GM10248 (cell line): ENCODE results near the gene ZAP70.

Experiments
- CTCF ChIA-PET: fragments of 300-600 bp; sonication (Branson Sonifier 250); formaldehyde crosslinking; extraction: SDS; loops from one replicate; lab custom pipeline; 2021; ENCODE audit warnings: antibody characterized with exemption; lab: Yijun Ruan, JAX
- POLR2A ChIA-PET: fragments of 350-650 bp; sonication (Branson Sonifier 250); formaldehyde crosslinking; extraction: SDS; loops from one replicate; lab custom pipeline; 2020; ENCODE audit warnings: antibody characterized with exemption; lab: Yijun Ruan, JAX
- DNase-seq: peaks from one replicate; pipeline ENCODE4 v3.0.0; 2012; ENCODE audit errors: extremely low spot score
- TF ChIP-seq, protein P1 (sequence below): IDR thresholded peaks from 2 replicates; pipeline ENCODE4 v1.5.1; 2012; ENCODE audit warnings: mild to moderate bottlenecking, low read depth; ENCODE audit errors: extremely low read depth, missing control alignments, control extremely low read depth

The ZAP70 gene

DNA sequence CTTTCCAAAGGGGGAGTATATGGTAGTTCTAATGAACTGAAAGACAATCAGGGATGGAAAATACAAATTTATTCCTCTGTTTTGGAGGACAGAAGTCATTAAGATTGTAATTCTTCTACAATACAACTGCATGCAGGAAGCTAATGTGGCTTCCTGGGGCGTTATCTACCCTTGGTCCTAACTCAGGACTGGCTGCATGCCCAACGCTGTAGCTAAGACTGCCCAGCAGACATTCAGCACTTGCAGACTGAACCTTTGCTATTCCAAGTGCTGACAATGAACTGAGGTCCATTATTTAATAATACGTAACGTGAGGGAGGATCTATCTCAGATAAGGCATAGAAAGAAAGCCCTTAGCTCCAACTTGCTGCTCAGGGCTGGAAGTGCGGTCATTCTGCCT, 53.2 kb downstream of the ZAP70 start:
- DNase-seq: no peak
- CTCF ChIA-PET: interaction anchor here (1.9 to 5.1 kb wide), 5 partner anchors 11 to 176 kb away, joined by 5 to 26 read pairs (median 8); no protein-coding TSS in a partner anchor
- POLR2A ChIA-PET: no interaction called here
- TF ChIP-seq, protein P1, sequence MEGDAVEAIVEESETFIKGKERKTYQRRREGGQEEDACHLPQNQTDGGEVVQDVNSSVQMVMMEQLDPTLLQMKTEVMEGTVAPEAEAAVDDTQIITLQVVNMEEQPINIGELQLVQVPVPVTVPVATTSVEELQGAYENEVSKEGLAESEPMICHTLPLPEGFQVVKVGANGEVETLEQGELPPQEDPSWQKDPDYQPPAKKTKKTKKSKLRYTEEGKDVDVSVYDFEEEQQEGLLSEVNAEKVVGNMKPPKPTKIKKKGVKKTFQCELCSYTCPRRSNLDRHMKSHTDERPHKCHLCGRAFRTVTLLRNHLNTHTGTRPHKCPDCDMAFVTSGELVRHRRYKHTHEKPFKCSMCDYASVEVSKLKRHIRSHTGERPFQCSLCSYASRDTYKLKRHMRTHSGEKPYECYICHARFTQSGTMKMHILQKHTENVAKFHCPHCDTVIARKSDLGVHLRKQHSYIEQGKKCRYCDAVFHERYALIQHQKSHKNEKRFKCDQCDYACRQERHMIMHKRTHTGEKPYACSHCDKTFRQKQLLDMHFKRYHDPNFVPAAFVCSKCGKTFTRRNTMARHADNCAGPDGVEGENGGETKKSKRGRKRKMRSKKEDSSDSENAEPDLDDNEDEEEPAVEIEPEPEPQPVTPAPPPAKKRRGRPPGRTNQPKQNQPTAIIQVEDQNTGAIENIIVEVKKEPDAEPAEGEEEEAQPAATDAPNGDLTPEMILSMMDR: no peak

DNA sequence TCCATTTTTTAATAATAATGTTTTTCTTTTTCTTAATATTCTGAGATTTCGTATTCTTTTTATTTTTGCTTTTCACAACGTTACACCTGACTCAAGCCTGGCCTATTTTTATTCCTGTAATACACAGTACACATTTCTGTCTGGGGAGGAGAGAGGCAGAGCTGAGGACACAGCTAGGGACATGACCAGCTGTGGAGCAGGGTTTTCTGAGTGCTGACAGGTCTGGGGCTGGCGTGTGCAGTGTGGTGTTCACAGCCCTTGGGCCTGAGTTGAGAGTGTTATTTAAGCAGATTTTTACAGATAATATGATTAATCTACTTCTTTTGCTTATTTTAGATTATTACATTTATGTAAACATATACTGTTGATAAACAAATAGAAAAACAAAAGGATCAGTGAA, 55.9 kb downstream of the ZAP70 start:
- POLR2A ChIA-PET: no interaction called here
- CTCF ChIA-PET: interaction anchor here (0.8 to 5.1 kb wide), 4 partner anchors 9 to 38 kb away, joined by 3 to 26 read pairs (median 3); no protein-coding TSS in a partner anchor
- TF ChIP-seq, protein P1: no peak
- DNase-seq: no peak

DNA sequence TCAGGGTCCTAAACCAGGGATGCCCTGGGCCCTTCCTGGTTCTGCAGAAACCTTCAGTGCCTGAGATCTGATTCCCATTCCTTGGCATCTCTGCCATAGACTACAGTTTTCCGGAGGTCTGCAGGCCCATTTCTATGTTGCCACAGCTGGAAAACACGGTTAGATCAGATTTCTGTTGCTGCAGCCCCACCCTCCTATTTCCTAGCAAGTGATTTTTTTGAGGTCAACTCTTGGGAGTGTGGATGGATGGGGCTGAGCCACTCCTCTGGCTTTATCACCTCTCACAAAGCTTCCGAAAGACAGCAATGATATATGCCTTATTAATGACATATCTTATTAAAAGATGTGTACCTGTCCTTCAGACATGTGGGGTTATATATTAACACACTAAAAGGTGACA, 56.3 kb downstream of the ZAP70 start:
- TF ChIP-seq, protein P1: no peak
- POLR2A ChIA-PET: no interaction called here
- DNase-seq: no peak
- CTCF ChIA-PET: interaction anchor here (1.2 to 5.1 kb wide), 3 partner anchors 9 to 28 kb away, joined by 3 to 26 read pairs (median 3); no protein-coding TSS in a partner anchor

DNA sequence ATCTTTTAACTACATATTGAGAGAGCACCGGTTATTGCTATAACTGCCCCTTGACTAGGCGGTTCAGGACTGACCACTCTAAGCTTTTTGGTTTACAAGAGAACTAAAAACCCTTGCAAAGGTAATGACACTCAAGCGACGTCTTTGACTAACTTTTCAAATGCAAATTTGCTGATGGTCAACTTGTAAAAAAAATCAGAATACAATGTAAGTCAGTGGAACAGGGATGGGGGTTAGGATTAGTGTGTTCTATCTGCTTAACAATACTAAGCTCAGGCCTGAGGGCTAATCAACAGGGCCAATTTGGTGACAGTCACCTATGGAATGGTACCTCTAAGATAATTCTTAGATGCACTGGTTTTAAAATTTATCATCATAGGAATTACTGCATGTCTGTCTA, 57.1 kb downstream of the ZAP70 start:
- DNase-seq: no peak
- TF ChIP-seq, protein P1: no peak
- CTCF ChIA-PET: interaction anchor here (1.3 to 5.1 kb wide), 2 partner anchors 28 to 29 kb away, joined by 4 to 26 read pairs; no protein-coding TSS in a partner anchor
- POLR2A ChIA-PET: no interaction called here

DNA sequence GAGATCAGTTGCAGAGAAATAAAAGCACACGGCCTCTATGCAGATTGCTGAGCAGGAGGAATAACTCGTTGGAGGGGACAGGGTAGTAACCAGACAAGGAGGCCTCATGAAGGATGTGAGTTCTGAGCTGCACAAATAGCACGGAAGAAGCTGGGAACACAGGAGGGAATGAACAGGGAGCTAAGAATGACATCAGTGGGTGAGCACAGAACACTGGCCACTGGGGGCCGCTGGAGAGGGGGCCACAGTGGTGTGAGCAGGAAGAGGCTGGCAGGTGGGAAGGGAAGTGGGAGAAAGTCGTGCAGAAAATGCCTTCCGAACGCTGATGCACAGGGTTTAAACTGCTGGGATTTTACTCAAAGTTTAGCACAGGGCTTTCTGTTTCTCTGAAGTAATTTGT, 61.0 kb downstream of the ZAP70 start:
- no peak for DNase-seq

DNA sequence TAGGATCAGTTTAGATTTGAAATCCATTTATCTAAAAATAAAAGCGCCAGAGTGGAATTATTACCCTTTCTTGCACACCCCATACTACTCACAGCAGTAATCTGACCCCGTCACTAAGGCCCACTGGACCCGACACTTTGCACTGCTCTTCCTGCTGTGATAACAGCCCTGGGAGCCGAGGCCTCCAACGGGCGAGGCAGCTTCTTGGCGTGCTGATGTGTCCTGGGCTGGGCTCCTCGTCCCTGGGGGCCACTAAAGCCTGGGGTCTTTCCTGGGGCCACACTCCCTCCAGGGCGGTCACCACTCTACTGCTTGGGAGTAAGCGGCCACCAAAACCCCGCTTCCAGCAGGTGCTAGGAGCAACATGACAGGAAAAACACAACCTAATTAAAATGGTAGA, 61.7 kb downstream of the ZAP70 start:
- TF ChIP-seq, protein P1: no peak
- no peak for DNase-seq
- CTCF ChIA-PET: interaction anchor here (0.9 to 4.0 kb wide), 8 partner anchors 8 to 403 kb away, joined by 3 to 20 read pairs (median 6); no protein-coding TSS in a partner anchor
- POLR2A ChIA-PET: interaction anchor here (0.7 kb wide), 1 partner anchor 252 kb away, joined by 3 read pairs; no protein-coding TSS in a partner anchor

More for the DNA sequence above, 61.0 kb downstream of the ZAP70 start:
- ChIA-PET CTCF (interaction anchor here (0.9 to 2.0 kb wide), 9 partner anchors 9 to 404 kb away, joined by 3 to 15 read pairs (median 5); no protein-coding TSS in a partner anchor), POLR2A (interaction anchor here (0.7 kb wide), 1 partner anchor 252 kb away, joined by 3 read pairs; no protein-coding TSS in a partner anchor)
- TF ChIP-seq, protein P1: peak; percentile 34
